Activated CD4-positive, alpha-beta T cell treated with anti-CD3 and anti-CD28 coated beads, Interleukin-2, amount 50 U/mL, for 48 hours (primary cell): Measurements from ENCODE around the gene DGKA.
"Not testable (repeated sequence)": the region's sequence is repeated elsewhere in the genome, so short reads cannot be mapped to it uniquely, and the experiment has no call there.

Experiments
- DNase-seq, 2 experiments: peaks; one replicate each; pipeline ENCODE4 v3.0.0-alpha.2; 2020

DGKA gene

GRCh38 chr12:55999999-56000540 is 69.1 kb downstream of the DGKA start:
- not testable (repeated sequence) for DNase-seq

GRCh38 chr12:56001487-56002100 is 70.6 kb downstream of the DGKA start:
- no peak for DNase-seq

- not testable (repeated sequence) for DNase-seq
Observed at GRCh38 chr12:56003376-56003775, 72.4 kb downstream of the DGKA start.
